T47D (cell line): ENCODE results near the gene BCL11A.

Experiments used
- DNase-seq, 2 experiments: peaks; one replicate each; pipeline versions ENCODE4 v3.0.0 to v3.0.0-alpha.2; 2011 to 2012; ENCODE audit warnings: low read depth in 1 of 2, low spot score in 1 of 2
- JUND ChIP-seq: IDR thresholded peaks from 2 replicates; pipeline ENCODE4 v1.6.1; 2012; ENCODE audit warnings: low read depth
- in situ Hi-C: cut with HindIII; loops from 2 replicates; pipeline ENCODE4 v1.10.0; 2016; ENCODE audit warnings: low sequenced_read_pairs, low pct_unique_long_range_greater_than_20kb

BCL11A gene

GRCh38 chr2:60573251-60573650 lies 19.8 kb upstream of the BCL11A start:
- no peak for DNase-seq
- TF ChIP-seq JUND = no peak
- in situ Hi-C loops = no loop called here

GRCh38 chr2:60570251-60570650 lies 16.8 kb upstream of the BCL11A start:
- in situ Hi-C loops = no loop called here
- no peak for TF ChIP-seq JUND
- DNase-seq = no peak

- in situ Hi-C loops = no loop called here
- no peak for TF ChIP-seq JUND
- no peak for DNase-seq
Measured at GRCh38 chr2:60569680-60570111, 16.2 kb upstream of the BCL11A start.

GRCh38 chr2:60567919-60568768 lies 14.7 kb upstream of the BCL11A start:
- no peak for DNase-seq
- no peak for TF ChIP-seq JUND
- in situ Hi-C loops = no loop called here

GRCh38 chr2:60567096-60567495 lies 13.6 kb upstream of the BCL11A start:
- in situ Hi-C loops = no loop called here

GRCh38 chr2:60565472-60565871 lies 12.0 kb upstream of the BCL11A start:
- peak in 1 of 2 experiments; percentile 33 for DNase-seq
- in situ Hi-C loops = no loop called here
- no peak for TF ChIP-seq JUND

More at GRCh38 chr2:60567096-60567495, 13.6 kb upstream of the BCL11A start:
- TF ChIP-seq JUND = no peak
- DNase-seq = no peak

GRCh38 chr2:60560734-60561644 lies 7.5 kb upstream of the BCL11A start:
- in situ Hi-C loops = no loop called here
- TF ChIP-seq JUND = no peak
- peak in 1 of 2 experiments; percentile 44 for DNase-seq

GRCh38 chr2:60559880-60560279 lies 6.4 kb upstream of the BCL11A start:
- no peak for TF ChIP-seq JUND

GRCh38 chr2:60558536-60558935 lies 5.1 kb upstream of the BCL11A start:
- in situ Hi-C loops = no loop called here
- no peak for TF ChIP-seq JUND
- DNase-seq = no peak

More at GRCh38 chr2:60559880-60560279, 6.4 kb upstream of the BCL11A start:
- DNase-seq = no peak
- in situ Hi-C loops = no loop called here

GRCh38 chr2:60557486-60557864 lies 4.0 kb upstream of the BCL11A start:
- DNase-seq = no peak
- in situ Hi-C loops = no loop called here
- TF ChIP-seq JUND = no peak

- in situ Hi-C loops = no loop called here
- TF ChIP-seq JUND = no peak
- no peak for DNase-seq
Measured at GRCh38 chr2:60556576-60557485, 3.4 kb upstream of the BCL11A start.

GRCh38 chr2:60556175-60556574 lies 2.7 kb upstream of the BCL11A start:
- no peak for DNase-seq
- in situ Hi-C loops = no loop called here
- TF ChIP-seq JUND = no peak
